ENCODE results near the gene PRKN.

PRKN gene

GRCh38 chr6:162674452-162674851 lies 53.1 kb downstream of the PRKN start:
- no peak for DNase-seq (ENCODE audit: low read depth)

GRCh38 chr6:162671580-162672165 lies 55.9 kb downstream of the PRKN start:
- no peak for DNase-seq (ENCODE audit: low read depth)

GRCh38 chr6:162670345-162670744 lies 57.2 kb downstream of the PRKN start:
- DNase-seq (ENCODE audit: low read depth): no peak

GRCh38 chr6:162666246-162666645 lies 61.3 kb downstream of the PRKN start:
- DNase-seq (ENCODE audit: low read depth): no peak

GRCh38 chr6:162653808-162654207 lies 73.8 kb downstream of the PRKN start:
- DNase-seq (ENCODE audit: low read depth): no peak

- DNase-seq (ENCODE audit: low read depth): no peak
These were observed 76.1 kb downstream of the PRKN start for GRCh38 chr6:162651505-162651904.

- DNase-seq (ENCODE audit: low read depth): no peak
These were observed 78.3 kb downstream of the PRKN start for GRCh38 chr6:162649271-162649670.

GRCh38 chr6:162644153-162644552 lies 83.4 kb downstream of the PRKN start:
- DNase-seq (ENCODE audit: low read depth): no peak

- DNase-seq (ENCODE audit: low read depth): no peak
These were observed 86.8 kb downstream of the PRKN start for GRCh38 chr6:162640756-162641155.

- no peak for DNase-seq (ENCODE audit: low read depth)
These were observed 87.6 kb downstream of the PRKN start for GRCh38 chr6:162639951-162640350.

GRCh38 chr6:162638931-162639574 lies 88.5 kb downstream of the PRKN start:
- DNase-seq (ENCODE audit: low read depth): no peak

GRCh38 chr6:162637317-162637716 lies 90.2 kb downstream of the PRKN start:
- DNase-seq (ENCODE audit: low read depth): no peak

GRCh38 chr6:162636167-162636566 lies 91.4 kb downstream of the PRKN start:
- DNase-seq (ENCODE audit: low read depth): no peak

GRCh38 chr6:162631546-162631945 lies 96.0 kb downstream of the PRKN start:
- DNase-seq (ENCODE audit: low read depth): no peak

- no peak for DNase-seq (ENCODE audit: low read depth)
These were observed 97.5 kb downstream of the PRKN start for GRCh38 chr6:162630069-162630468.

- DNase-seq (ENCODE audit: low read depth): no peak
These were observed 99.7 kb downstream of the PRKN start for GRCh38 chr6:162627825-162628224.

- DNase-seq (ENCODE audit: low read depth): no peak
These were observed 100.2 kb downstream of the PRKN start for GRCh38 chr6:162627362-162627761.

- no peak for DNase-seq (ENCODE audit: low read depth)
These were observed 100.7 kb downstream of the PRKN start for GRCh38 chr6:162626869-162627268.

GRCh38 chr6:162625846-162626540 lies 101.6 kb downstream of the PRKN start:
- no peak for DNase-seq (ENCODE audit: low read depth)

GRCh38 chr6:162622572-162622971 lies 105.0 kb downstream of the PRKN start:
- DNase-seq (ENCODE audit: low read depth): no peak

GRCh38 chr6:162621246-162621645 lies 106.3 kb downstream of the PRKN start:
- DNase-seq (ENCODE audit: low read depth): no peak

- no peak for DNase-seq (ENCODE audit: low read depth)
These were observed 107.5 kb downstream of the PRKN start for GRCh38 chr6:162620073-162620472.

- no peak for DNase-seq (ENCODE audit: low read depth)
These were observed 109.0 kb downstream of the PRKN start for GRCh38 chr6:162618448-162619002.

Measured in stimulated activated CD8-positive, alpha-beta memory T cell treated with anti-CD3 and anti-CD28 coated beads, Interleukin-12 subunit alpha, Interleukin-12 subunit beta, amount 100 ng/mL, for 1 hour (primary cell).